Activated CD4-positive, CD25-positive, alpha-beta regulatory T cell treated with anti-CD3 and anti-CD28 coated beads, Interleukin-2, amount 50 U/mL, for 24 hours (primary cell): Measurements from ENCODE around the gene GPT2.

Source experiments
- ATAC-seq, 2 donors: fragments of 150-1000 bp; cut with Tn5 transposase; one replicate each; pipeline ENCODE4 v1.10.0; 2021; ENCODE audit warnings: mild to moderate bottlenecking in 1 of 2, moderate library complexity in 1 of 2

The GPT2 gene

GRCh38 chr16:46883690-46884512, at the start of gene GPT2:
Gene GPT2, plus strand, starts transcription at chr16:46884362. Its CDS starts 354 bp downstream, at chr16:46884716.
- ATAC-seq: peak; percentile 95 to 97

- peak; percentile 62 to 66 for ATAC-seq
Measured at GRCh38 chr16:46836534-46837530, 47.3 kb upstream of the GPT2 start.

GRCh38 chr16:46839986-46840443, 44.1 kb upstream of the GPT2 start:
- ATAC-seq: no peak

- no peak for ATAC-seq
Measured at GRCh38 chr16:46842192-46842895, 41.8 kb upstream of the GPT2 start.

- no peak for ATAC-seq
Measured at GRCh38 chr16:46843898-46844642, 40.1 kb upstream of the GPT2 start.

- ATAC-seq: no peak
Measured at GRCh38 chr16:46844771-46845170, 39.4 kb upstream of the GPT2 start.

GRCh38 chr16:46845952-46846351, 38.2 kb upstream of the GPT2 start:
- no peak for ATAC-seq

- ATAC-seq: no peak
Measured at GRCh38 chr16:46848768-46849764, 35.1 kb upstream of the GPT2 start.

- no peak for ATAC-seq
Measured at GRCh38 chr16:46850619-46851555, 33.3 kb upstream of the GPT2 start.

- ATAC-seq: no peak
Measured at GRCh38 chr16:46852130-46852529, 32.0 kb upstream of the GPT2 start.

GRCh38 chr16:46853713-46854443, 30.3 kb upstream of the GPT2 start:
- ATAC-seq: peak in 1 of 2 donors; percentile 30

GRCh38 chr16:46854846-46855245, 29.3 kb upstream of the GPT2 start:
- no peak for ATAC-seq

- ATAC-seq: no peak
Measured at GRCh38 chr16:46855389-46855788, 28.8 kb upstream of the GPT2 start.

- ATAC-seq: no peak
Measured at GRCh38 chr16:46857368-46857945, 26.7 kb upstream of the GPT2 start.

- ATAC-seq: no peak
Measured at GRCh38 chr16:46858151-46858550, 26.0 kb upstream of the GPT2 start.

- peak; percentile 82 to 89 for ATAC-seq
Measured at GRCh38 chr16:46859719-46860152, 24.4 kb upstream of the GPT2 start.

GRCh38 chr16:46862555-46863447, 21.4 kb upstream of the GPT2 start:
- peak in 1 of 2 donors; percentile 43 for ATAC-seq
